Measurements from ENCODE around the gene SLC35A1.

SLC35A1 gene

DNA sequence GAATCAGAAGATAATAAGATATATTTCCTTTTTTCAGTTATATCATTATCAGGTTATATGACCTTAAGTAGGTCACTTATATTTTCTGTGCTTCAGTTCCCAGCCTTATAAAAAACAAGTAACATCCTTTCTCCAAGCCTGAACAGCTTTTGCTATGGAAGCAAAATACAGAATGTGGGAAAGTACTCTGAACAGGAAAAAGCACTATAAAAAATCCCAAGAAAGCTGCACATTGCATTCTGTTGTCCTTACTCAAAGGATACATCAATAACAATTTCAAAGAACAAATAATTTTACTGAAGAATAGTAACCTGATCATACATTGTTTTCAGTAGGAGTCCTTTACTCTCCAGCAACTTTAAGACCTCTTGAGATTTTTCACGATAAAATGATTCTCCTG lies 56.4 kb downstream of the SLC35A1 start:
- no peak for DNase-seq (ENCODE audit: low spot score)

DNA sequence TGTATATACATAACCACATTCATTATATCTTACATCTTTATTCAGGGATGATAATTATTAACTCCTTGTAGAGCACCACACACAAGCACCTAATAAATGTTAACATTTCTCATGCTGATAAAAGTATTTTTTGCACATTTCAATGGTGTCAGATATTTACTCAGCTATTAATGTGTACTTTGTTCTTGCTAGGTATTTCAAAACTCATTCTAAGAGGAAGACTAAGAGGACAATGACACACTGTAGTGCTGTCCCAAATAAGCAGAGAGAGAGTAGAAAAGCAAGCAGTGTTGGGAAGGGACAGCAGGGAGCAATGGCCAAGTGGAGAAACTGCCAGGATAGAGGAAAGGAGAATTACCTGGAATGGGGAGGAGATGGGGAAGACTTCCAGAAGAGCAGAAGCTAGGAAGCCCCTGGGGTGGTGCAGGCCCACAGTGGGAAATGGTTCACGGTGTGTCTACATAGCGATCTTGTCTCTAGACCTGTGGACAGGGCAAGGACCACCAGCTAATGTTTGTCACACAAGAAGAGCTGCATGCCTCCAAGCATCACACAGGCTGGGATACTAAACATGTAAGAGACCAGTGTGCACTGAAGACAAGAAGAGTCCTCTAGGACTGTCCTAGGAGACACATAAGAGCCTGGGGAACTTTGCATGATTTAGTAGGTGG lies 61.7 kb downstream of the SLC35A1 start:
- DNase-seq (ENCODE audit: low spot score): no peak

DNA sequence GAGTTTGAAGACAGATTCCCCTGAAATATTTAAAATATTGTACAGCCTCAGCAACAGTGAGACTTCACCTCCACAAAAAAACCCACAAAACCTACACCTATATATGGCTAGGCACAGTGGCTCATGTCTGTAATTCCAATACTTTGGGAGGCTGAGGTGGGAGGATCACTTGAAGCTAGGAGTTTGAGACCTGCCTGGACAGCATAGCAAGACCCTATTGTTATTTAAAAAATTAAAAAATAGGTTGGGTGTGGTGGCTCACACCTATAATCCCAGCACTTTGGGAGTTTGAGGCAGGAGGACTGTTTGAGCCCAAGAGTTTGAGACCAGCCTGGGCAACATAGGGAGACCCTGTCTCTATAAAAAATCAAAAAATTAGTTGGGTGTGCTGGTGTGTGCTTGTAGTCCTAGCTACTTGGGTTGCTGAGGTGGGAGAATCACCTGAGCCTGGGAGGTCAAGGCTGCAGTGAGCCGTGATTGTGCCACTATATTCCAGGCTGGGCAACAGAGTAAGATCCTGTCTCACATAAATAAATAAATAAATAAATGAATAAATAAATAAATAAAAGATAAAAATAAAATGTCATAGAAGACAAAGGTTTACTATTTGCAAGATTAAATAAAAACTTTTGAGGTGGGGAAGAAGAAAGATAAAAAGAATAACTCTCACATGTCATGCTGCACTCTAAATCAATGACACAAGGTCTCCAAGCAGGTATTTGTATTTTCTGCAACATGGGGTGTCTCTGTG lies 65.9 kb downstream of the SLC35A1 start:
- DNase-seq (ENCODE audit: low spot score): no peak

DNA sequence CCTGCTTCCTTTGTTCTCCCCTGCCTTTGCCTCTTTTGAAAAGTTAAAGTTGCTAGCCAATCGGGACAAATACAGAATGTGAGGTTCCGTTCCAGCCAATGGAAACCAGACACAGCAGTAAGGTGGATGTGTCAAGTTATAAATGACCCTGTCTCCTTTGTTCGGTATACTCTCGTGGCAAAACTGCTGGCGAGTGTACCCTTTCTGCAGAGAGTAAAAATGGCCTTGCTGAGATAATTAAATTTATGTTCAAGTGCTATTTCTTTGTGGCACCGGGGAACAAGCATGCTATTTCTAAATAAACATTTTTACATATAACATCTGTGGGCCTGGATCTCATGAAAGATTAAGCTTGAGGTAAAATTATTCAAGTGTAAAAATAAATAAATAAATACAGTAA lies 66.8 kb downstream of the SLC35A1 start:
- DNase-seq (ENCODE audit: low spot score): no peak

DNA sequence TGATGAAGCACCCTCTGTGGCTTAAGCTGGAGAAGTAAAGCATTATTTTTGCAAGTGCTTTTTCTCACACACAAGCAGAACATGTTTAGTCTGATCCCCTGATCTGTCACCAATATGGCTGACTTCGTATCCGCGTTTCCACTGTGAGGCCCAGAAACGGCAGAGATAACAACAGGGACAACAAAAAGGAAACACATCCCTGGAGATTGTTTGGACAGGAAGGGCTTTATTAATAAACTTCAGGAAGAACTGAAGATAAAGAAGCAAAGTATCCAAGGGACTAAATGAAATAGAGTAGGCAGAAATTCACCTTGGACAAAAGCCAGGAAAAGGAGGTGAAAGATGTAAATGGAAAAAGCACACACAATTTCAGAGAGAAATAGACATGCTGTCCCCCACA lies 67.8 kb downstream of the SLC35A1 start:
- no peak for DNase-seq (ENCODE audit: low spot score)

DNA sequence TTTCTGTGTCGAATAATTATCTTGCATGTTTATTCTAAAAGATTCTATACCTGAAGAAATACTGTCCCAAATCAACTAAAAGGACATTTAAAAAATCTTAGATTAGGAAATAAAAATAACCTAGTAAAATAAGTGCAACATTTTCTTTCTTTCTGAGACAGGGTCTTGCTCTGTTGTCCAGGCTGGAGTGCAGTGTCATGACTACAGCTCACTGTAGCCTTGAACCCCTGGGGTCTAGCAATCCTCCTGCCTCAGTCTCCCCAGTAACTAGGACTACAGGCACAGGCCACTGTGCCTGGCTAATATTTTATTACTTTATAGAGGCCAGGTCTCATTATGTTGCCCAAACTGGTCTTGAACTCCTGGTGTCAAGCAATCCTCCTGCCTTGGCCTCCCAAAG lies 68.3 kb downstream of the SLC35A1 start:
- DNase-seq (ENCODE audit: low spot score): no peak

DNA sequence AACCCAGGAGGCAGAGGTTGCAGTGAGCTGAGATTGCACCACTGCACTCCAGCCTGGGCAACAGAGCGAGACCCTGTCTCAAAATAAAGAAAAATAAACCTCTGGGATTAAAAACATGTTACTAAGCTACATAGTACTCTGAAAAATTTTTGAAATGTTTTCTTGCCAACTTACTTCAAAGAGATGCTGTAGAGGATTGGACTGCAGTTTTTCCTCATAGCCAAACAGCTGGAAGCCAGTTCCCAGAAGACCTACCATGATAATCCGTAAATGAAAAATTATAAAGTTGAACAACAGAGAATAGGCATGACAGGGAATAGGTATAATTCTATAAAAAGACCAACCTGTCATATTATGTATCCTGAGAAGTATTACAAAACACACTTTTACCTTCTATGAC lies 69.0 kb downstream of the SLC35A1 start:
- DNase-seq (ENCODE audit: low spot score): no peak

DNA sequence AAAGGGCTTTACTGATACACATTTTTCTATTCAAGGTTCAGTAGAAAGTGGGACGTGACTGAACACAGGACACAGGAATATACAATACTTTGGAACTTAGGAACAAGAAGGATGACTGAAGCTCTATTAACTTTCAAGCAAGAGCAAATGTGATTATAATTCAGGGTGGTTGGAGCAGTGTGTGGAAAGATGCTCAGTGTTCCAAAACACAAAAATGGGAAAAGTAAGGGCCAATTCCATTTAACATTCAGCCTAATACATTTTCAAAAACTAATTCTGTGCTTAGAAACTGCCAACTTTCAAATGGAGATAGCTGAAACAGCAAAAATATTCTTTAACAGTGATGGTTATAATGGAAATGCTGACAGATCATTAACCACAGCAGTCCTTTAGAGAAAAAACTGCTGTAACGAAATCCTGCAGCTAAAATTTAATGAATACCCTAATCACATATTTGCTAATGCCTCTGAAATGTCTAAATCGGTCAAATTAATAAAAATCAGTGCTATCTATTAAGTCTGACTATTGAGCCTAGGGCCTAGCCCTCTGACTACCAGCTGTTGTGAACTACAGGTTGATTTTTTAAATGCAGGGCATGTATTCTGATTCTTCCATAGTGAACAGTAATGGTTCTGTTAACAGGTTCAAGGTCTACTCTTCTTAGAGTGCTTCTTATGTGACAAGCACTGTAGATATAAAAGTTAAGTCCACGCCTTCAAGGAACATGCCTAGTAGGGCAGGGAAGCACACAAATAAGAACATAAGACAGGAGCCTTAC lies 71.1 kb downstream of the SLC35A1 start:
- no peak for DNase-seq (ENCODE audit: low spot score)

DNA sequence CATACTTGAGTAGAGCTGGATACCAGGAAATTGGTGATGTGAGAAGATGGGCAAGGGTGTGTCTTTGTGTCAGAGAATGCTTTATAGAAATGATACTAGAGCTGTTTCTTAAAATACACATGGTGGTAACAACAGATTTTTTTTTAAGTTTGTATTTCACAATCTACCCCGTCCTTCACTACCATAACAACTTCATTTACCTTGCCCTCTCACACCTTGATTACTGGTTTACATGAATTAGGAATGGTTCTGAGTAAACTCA lies 71.6 kb downstream of the SLC35A1 start:
- no peak for DNase-seq (ENCODE audit: low spot score)

DNA sequence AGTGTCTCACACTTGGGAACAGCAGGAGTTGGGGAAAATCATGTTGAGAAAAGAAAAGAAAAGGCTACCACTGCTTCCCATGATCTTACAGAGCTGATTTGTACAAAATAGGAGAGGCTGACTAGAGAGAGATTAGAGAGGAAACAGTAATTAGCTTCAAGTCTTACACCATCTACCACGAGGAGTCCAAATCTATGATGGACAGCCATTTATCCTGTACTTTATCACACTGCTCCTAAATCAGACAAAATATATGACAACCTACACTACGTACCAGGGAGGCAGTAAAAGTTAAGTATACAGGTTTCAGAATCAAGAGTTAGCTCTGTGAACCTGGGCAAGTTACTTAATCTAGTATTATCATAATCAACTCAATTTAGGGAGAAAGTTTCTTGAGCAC lies 79.0 kb downstream of the SLC35A1 start:
- DNase-seq (ENCODE audit: low spot score): no peak

DNA sequence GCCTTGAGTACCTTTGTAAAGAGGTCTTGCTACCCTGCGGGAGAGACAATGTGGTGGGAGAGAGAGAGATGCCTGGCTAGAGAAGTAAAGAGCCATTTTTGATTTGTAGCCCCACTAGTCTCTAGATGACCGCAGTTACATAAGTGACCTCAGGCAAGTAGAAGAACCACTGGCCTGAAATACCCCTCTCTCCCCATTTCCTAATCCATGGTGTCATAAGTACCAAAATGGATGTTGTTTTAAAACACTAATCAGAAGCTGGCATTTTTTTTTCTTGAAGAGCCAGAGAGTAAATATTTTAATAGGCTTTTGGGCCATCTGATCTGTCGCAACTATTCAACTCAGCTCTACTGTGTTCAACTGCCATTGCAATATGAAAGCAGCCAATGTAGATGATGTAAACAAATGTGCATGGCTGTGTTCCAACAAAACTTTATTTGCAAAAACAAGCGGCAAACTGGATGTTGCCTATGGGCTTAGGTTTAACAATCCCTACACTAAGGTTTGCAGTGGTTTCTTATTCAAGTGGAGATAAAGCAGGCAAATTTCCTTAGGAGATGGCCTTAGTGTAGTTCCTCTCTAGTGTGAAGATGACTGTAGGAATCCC lies 80.5 kb downstream of the SLC35A1 start:
- DNase-seq (ENCODE audit: low spot score): no peak

DNA sequence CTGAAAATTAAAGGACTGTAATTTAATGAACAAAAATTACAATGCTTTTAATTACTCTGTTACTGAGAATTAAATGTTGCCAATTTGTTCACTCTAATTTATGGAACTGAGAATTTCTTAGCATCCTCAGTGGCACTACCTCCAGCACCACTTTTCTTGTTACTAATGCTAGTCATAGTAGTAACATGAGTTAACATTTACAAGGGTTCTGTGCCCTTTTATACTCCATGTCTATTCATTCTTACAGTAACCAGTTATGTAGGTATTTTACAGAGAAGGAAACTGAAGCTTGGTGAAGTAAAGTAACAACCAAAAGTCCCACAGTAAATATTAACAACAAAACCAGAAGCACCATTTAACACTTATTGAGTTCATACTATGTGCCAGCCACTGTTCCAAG lies 82.7 kb downstream of the SLC35A1 start:
- no peak for DNase-seq (ENCODE audit: low spot score)

DNA sequence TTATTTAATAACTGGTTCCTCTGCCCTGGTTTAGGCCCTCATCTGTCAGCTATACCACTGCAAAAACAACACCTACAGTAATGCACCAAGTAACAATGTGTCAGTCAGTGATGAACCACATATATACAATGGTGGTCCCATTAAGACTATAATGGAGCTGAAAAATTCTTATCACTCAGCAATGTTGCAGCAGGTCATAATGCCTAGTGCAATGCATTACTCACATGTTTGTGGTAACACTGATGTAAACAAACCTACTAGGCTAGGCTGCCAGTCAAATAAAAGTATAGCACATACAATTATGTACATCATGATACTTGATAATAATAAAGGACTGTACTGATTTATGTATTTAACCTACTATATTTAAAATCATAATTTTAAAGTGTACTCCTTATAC lies 85.7 kb downstream of the SLC35A1 start:
- no peak for DNase-seq (ENCODE audit: low spot score)

DNA sequence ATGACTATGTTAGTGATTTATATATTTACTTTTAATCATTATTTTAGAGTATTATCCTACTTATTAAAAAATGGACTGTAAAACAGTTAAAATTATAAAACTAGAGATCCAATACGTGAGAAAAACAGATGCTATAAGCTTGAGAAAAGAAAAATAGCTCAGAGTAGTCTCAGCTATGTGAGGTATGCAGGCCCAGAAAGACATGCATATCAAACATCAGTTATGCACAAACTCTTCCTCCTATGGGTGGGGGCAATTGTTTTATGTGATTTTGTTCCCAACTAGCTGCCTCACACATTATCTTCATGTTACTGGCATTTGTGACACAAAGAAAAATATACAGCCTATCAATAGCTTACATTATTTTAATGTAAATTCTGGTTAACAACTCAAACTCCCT lies 88.2 kb downstream of the SLC35A1 start:
- DNase-seq (ENCODE audit: low spot score): no peak

Data from hematopoietic multipotent progenitor cell treated with erythropoietin and hydrocortisone succinate and interleukin-3 and kit ligand, for 15 days (in vitro differentiated cells).